ENCODE results near the gene FCAMR. TPM values are rescaled to one million over a fixed set of nuclear protein-coding genes. Genes with fewer than 3 reads are reported as not detected.

Gene FCAMR
- total RNA-seq, 1 donor from 2014 or later: not detected

DNA sequence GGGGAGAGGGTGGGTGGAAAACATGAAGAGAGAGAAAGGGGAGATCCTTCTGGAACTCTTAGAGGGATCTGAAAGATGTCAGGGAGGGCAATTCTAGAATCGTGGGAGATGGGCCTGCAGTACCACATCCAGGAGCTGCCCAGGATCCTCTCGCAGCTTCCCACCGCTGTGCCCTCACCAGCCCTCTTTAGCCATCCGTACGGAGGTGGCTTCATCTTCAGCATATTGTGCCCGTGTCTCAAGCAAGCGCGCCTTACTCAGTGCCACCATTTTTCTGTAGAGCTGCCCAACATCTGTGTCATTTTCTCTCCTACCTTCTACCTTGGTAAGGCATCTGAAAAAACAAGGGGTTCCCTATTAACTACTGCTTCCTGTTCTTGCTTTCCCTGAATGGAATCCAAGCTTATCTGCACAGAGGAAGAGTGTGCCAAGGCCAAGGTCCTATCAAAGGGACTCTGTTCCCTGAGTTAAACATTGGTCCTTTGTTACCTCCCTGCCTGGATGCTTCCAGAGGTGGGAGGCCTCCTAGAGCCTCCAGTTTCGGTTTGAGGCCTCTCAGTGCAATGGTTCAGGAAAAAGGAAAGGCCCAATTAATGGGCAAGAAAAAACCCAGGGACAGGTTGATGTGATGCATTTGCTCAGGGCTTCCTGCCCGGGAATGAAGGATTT lies 39.1 kb upstream of the FCAMR start:
- no peak for DNase-seq
- Histone ChIP-seq H3K27ac (replicated peaks) (no peak overlapping the region), H3K9me3 (replicated peaks) (no peaks in the 10 kb centered on the region), H3K4me1 (peaks cover 10% of the 10 kb centered on the region), H3K27me3 (ENCODE audit: low read depth) (peaks cover 8% of the 10 kb centered on the region), H3K4me3 (no peak overlapping the region), H3K36me3 (no peaks in the 10 kb centered on the region)
- intact Hi-C loops (cut with micrococcal nuclease): no loop called here
- TF ChIP-seq, protein P1, sequence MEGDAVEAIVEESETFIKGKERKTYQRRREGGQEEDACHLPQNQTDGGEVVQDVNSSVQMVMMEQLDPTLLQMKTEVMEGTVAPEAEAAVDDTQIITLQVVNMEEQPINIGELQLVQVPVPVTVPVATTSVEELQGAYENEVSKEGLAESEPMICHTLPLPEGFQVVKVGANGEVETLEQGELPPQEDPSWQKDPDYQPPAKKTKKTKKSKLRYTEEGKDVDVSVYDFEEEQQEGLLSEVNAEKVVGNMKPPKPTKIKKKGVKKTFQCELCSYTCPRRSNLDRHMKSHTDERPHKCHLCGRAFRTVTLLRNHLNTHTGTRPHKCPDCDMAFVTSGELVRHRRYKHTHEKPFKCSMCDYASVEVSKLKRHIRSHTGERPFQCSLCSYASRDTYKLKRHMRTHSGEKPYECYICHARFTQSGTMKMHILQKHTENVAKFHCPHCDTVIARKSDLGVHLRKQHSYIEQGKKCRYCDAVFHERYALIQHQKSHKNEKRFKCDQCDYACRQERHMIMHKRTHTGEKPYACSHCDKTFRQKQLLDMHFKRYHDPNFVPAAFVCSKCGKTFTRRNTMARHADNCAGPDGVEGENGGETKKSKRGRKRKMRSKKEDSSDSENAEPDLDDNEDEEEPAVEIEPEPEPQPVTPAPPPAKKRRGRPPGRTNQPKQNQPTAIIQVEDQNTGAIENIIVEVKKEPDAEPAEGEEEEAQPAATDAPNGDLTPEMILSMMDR (IDR thresholded peaks at IDR 0.05; ENCODE audit: borderline replicate concordance): no peak

DNA sequence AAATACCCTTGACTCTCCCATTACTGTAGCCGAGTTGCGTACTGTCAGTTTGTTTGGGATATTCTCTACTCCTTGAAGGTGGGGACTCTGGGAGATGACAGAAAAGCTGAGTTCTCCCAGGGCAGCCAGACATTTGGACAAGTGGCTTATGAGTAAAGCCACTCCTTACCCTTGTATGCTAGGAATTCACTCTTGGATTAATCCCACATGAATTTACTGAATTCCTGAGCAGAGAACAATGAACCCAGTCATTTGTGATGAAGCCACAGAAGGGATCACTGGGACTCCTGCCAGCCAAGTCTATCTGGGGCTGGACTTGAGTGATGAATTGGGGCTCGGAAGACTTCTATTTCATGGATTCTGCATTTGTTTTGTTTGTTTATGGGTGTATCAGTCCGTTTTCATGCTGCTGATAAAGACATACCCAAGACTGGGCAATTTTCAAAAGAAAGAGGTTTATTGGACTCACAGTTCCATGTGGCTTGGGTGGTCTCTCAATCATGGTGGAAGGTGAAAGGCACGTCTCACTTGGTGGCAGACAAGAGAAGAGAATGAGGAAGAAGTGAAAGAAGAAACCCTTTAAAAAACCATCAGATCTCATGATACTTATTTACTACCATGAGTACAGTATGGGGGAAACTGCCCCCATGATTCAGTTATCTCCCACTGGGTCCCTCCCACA lies 37.2 kb upstream of the FCAMR start:
- intact Hi-C loops (cut with micrococcal nuclease): no loop called here

DNA sequence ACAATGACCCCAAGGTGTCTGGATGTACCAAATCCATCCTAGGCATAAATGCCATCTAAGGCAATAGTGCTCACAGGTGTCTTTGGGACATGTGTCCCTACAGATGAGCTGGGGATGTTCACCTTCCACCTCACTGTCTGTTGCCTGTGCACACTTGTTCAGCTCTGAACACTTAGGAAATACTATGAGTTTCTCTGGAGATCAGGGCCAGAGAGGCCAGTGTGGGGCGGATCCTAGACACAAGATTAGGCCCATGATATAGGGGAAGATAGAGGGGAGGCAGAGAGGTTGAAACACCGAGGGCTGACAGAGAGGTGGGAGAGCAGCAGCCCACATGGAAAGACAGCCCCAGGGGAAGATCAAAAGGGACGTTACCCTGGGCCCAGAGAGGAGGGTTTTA lies 36.7 kb upstream of the FCAMR start:
- H3K4me1 ChIP-seq: peaks cover 10% of the 10 kb centered on the region
- no peak overlapping the region for H3K4me3 ChIP-seq
- DNase-seq: no peak
- H3K9me3 ChIP-seq (replicated peaks): no peaks in the 10 kb centered on the region
- no peak overlapping the region for H3K27ac ChIP-seq (replicated peaks)
- intact Hi-C loops (cut with micrococcal nuclease): no loop called here
- H3K36me3 ChIP-seq: no peaks in the 10 kb centered on the region
- TF ChIP-seq, protein P1 (IDR thresholded peaks at IDR 0.05; ENCODE audit: borderline replicate concordance): no peak
- H3K27me3 ChIP-seq (ENCODE audit: low read depth): peaks cover 4% of the 10 kb centered on the region

More for the DNA sequence above, 37.2 kb upstream of the FCAMR start:
- Histone ChIP-seq H3K4me1 (peaks cover 10% of the 10 kb centered on the region), H3K36me3 (no peaks in the 10 kb centered on the region), H3K9me3 (replicated peaks) (no peaks in the 10 kb centered on the region), H3K4me3 (no peak overlapping the region), H3K27me3 (ENCODE audit: low read depth) (peaks cover 4% of the 10 kb centered on the region), H3K27ac (replicated peaks) (no peak overlapping the region)
- TF ChIP-seq, protein P1 (IDR thresholded peaks at IDR 0.05; ENCODE audit: borderline replicate concordance): no peak
- DNase-seq: no peak

DNA sequence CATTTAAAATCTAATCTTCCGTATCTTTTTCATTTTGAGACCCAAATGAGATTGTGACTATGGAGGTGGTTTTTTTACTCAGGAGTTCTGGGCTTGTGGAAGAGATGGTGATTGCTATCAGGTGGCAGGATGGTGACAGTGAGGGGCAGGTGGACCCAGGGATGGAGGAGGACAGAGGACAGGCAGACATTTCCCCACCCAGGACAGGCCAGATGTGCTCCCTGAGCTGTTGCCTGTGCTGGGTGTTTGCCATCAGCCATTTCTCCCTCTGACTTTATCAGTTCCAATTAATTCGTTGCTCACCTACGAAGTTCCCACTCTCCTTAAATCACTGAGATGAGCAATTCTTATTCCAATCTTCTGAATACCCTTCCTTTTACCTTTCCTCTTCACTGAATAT lies 35.8 kb upstream of the FCAMR start:
- intact Hi-C loops (cut with micrococcal nuclease): no loop called here
- no peaks in the 10 kb centered on the region for H3K36me3 ChIP-seq

DNA sequence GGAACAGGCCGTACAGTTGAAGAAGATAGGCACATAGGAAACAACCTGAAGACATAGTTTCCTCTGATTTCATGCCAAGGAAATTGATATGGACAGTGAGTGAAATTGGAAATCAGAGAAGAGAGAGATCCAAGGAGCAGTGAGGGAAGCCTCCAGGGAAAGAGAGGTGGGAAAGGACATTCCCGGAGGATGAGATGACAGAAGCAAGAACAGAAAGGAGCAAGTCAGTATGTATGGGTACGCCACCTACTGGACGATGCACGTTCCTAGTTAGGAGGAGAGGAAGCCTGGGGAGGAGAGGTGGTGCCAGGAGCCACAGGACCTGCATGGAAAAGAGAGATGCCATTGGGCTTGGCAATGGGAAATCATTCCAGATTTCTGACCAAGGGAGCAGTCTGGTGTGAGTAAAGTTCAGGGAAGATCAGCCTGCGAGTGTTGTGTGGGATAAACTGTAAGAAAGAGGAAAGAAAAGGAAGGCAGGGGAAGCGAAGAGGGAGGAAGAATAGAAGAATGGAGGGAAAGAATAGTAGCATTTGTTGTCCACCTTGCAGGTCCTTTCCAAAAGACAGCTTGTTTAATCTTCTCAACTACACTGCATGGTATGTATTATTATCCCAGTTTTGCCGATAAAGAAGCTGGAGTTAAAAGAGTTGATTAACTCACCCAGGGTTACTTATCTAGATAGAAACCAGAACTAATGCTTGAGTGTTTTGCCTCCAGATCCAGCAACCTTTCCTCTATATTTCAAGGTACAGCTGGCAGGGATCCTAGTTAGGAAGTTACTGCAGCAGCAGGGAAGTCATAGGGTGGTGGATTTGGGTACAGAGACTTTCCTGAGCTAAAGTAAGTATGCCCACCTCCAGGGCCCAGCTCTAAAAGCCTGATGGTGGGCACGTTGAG lies 34.9 kb upstream of the FCAMR start:
- H3K27me3 ChIP-seq (ENCODE audit: low read depth): peaks cover 4% of the 10 kb centered on the region
- no peak overlapping the region for H3K4me3 ChIP-seq
- H3K27ac ChIP-seq (replicated peaks): no peak overlapping the region
- H3K36me3 ChIP-seq: no peaks in the 10 kb centered on the region
- TF ChIP-seq, protein P1 (IDR thresholded peaks at IDR 0.05; ENCODE audit: borderline replicate concordance): peak; percentile 71
- DNase-seq: no peak
- peaks cover 10% of the 10 kb centered on the region for H3K4me1 ChIP-seq
- intact Hi-C loops (cut with micrococcal nuclease): no loop called here
- no peaks in the 10 kb centered on the region for H3K9me3 ChIP-seq (replicated peaks)

More for the DNA sequence above, 35.8 kb upstream of the FCAMR start:
- no peak overlapping the region for H3K4me3 ChIP-seq
- H3K9me3 ChIP-seq (replicated peaks): no peaks in the 10 kb centered on the region
- H3K4me1 ChIP-seq: peaks cover 10% of the 10 kb centered on the region
- TF ChIP-seq, protein P1 (IDR thresholded peaks at IDR 0.05; ENCODE audit: borderline replicate concordance): no peak
- no peak for DNase-seq
- H3K27ac ChIP-seq (replicated peaks): no peak overlapping the region
- peaks cover 4% of the 10 kb centered on the region for H3K27me3 ChIP-seq (ENCODE audit: low read depth)
